Subcutaneous abdominal adipose tissue (tissue), 5 donors: ENCODE measurements around the gene ZNF674.

Experiments used
- H3K27ac ChIP-seq: one replicate; pipeline ENCODE4 v1.7.0; 2013; ENCODE audit warnings: low read depth, mild to moderate bottlenecking, inconsistent platforms, low read length, moderate library complexity
- H3K27me3 ChIP-seq, 5 donors: one replicate each; pipeline ENCODE4 v1.7.0; 2013; ENCODE audit warnings: low read length in 5 of 5, inconsistent platforms in 1 of 5; ENCODE audit not compliant: control insufficient read depth in 5 of 5, insufficient read depth in 4 of 5
- H3K36me3 ChIP-seq, 5 donors: one replicate each; pipeline ENCODE4 v1.7.0; 2013; ENCODE audit warnings: low read length in 5 of 5; ENCODE audit not compliant: control insufficient read depth in 5 of 5, insufficient read depth in 5 of 5
- H3K4me1 ChIP-seq, 5 donors: one replicate each; pipeline ENCODE4 v1.7.0; 2013; ENCODE audit warnings: low read length in 5 of 5, mild to moderate bottlenecking in 3 of 5, moderate library complexity in 1 of 5; ENCODE audit not compliant: control insufficient read depth in 5 of 5, insufficient read depth in 5 of 5
- H3K4me3 ChIP-seq, 5 donors: one replicate each; pipeline ENCODE4 v1.7.0; 2013; ENCODE audit warnings: low read length in 5 of 5, low read depth in 1 of 5
- H3K9ac ChIP-seq, 5 donors: one replicate each; pipeline ENCODE4 v1.7.0; 2013; ENCODE audit warnings: low read length in 5 of 5, mild to moderate bottlenecking in 4 of 5, moderate library complexity in 3 of 5
- H3K9me3 ChIP-seq, 5 donors: one replicate each; pipeline ENCODE4 v1.7.0; 2013; ENCODE audit warnings: low read length in 5 of 5; ENCODE audit not compliant: control insufficient read depth in 5 of 5
- donor health status: healthy.
- donor health status: healthy.
- donor health status: healthy.
- donor health status: healthy.
- donor health status: healthy.

Gene ZNF674

GRCh38 chrX:46545111-46546005, at the start of gene ZNF674:
Gene ZNF674 (minus strand): TSS chrX:46545421. CDS start chrX:46542087, 3,334 bp downstream.
- H3K27me3 ChIP-seq = peaks cover 0 to 6% (median 0%) of the 10 kb centered on the region in 5 donors
- peaks cover 0 to 22% (median 10%) of the 10 kb centered on the region in 5 donors for H3K4me1 ChIP-seq
- H3K27ac ChIP-seq = peak within 1 kb of the TSS; percentile 95
- no peaks in the 10 kb centered on the region for H3K36me3 ChIP-seq
- H3K9ac ChIP-seq = peak within 1 kb of the TSS; percentile 68 to 97 (median 92)
- peak within 1 kb of the TSS; percentile 70 to 84 (median 82) for H3K4me3 ChIP-seq
- no peaks in the 10 kb centered on the region for H3K9me3 ChIP-seq

GRCh38 chrX:46589977-46590723, 44.9 kb upstream of the ZNF674 start:
- Histone ChIP-seq H3K27me3 (peaks cover 0 to 2% (median 0%) of the 10 kb centered on the region in 5 donors), H3K4me1 (peaks cover 2 to 35% (median 21%) of the 10 kb centered on the region in 5 donors), H3K36me3 (no peaks in the 10 kb centered on the region), H3K9me3 (no peaks in the 10 kb centered on the region), H3K9ac (no peak overlapping the region), H3K4me3 (no peak overlapping the region), H3K27ac (no peak overlapping the region)

- peaks cover 0 to 2% (median 0%) of the 10 kb centered on the region in 5 donors for H3K27me3 ChIP-seq
- H3K9me3 ChIP-seq = no peaks in the 10 kb centered on the region
- peaks cover 2 to 47% (median 24%) of the 10 kb centered on the region in 5 donors for H3K4me1 ChIP-seq
These were observed 43.0 kb upstream of the ZNF674 start for GRCh38 chrX:46588263-46588662.

GRCh38 chrX:46587753-46588171, 42.5 kb upstream of the ZNF674 start:
- H3K4me3 ChIP-seq = peak overlapping the region in 2 of 5 donors; percentile 7 to 12
- no peak overlapping the region for H3K9ac ChIP-seq
- H3K27me3 ChIP-seq = peaks cover 0 to 2% (median 0%) of the 10 kb centered on the region in 5 donors
- H3K36me3 ChIP-seq = no peaks in the 10 kb centered on the region
- peak overlapping the region; percentile 19 for H3K27ac ChIP-seq
- peaks cover 2 to 49% (median 27%) of the 10 kb centered on the region in 5 donors for H3K4me1 ChIP-seq
- no peaks in the 10 kb centered on the region for H3K9me3 ChIP-seq

More at GRCh38 chrX:46588263-46588662, 43.0 kb upstream of the ZNF674 start:
- H3K9ac ChIP-seq = no peak overlapping the region
- peak overlapping the region in 1 of 5 donors; percentile 34 for H3K4me3 ChIP-seq
- no peaks in the 10 kb centered on the region for H3K36me3 ChIP-seq
- peak overlapping the region; percentile 19 for H3K27ac ChIP-seq

GRCh38 chrX:46587158-46587557, 41.9 kb upstream of the ZNF674 start:
- peak overlapping the region; percentile 19 for H3K27ac ChIP-seq
- no peaks in the 10 kb centered on the region for H3K36me3 ChIP-seq
- no peaks in the 10 kb centered on the region for H3K9me3 ChIP-seq
- H3K4me3 ChIP-seq = no peak overlapping the region
- H3K4me1 ChIP-seq = peaks cover 2 to 54% (median 27%) of the 10 kb centered on the region in 5 donors
- peaks cover 0 to 2% (median 0%) of the 10 kb centered on the region in 5 donors for H3K27me3 ChIP-seq
- H3K9ac ChIP-seq = no peak overlapping the region

GRCh38 chrX:46584736-46585135, 39.5 kb upstream of the ZNF674 start:
- no peak overlapping the region for H3K9ac ChIP-seq
- peaks cover 2 to 53% (median 24%) of the 10 kb centered on the region in 5 donors for H3K4me1 ChIP-seq
- H3K36me3 ChIP-seq = no peaks in the 10 kb centered on the region
- no peaks in the 10 kb centered on the region for H3K9me3 ChIP-seq
- H3K27ac ChIP-seq = no peak overlapping the region
- H3K4me3 ChIP-seq = no peak overlapping the region
- peaks cover 0 to 2% (median 0%) of the 10 kb centered on the region in 5 donors for H3K27me3 ChIP-seq

- Histone ChIP-seq H3K4me3 (no peak overlapping the region), H3K4me1 (peaks cover 2 to 41% (median 13%) of the 10 kb centered on the region in 5 donors), H3K9ac (no peak overlapping the region), H3K9me3 (no peaks in the 10 kb centered on the region), H3K27me3 (peaks cover 0 to 3% (median 0%) of the 10 kb centered on the region in 5 donors), H3K27ac (peak overlapping the region; percentile 11), H3K36me3 (no peaks in the 10 kb centered on the region)
These were observed 37.7 kb upstream of the ZNF674 start for GRCh38 chrX:46582966-46583365.

- Histone ChIP-seq H3K9me3 (no peaks in the 10 kb centered on the region), H3K36me3 (no peaks in the 10 kb centered on the region), H3K9ac (no peak overlapping the region), H3K4me1 (peaks cover 0 to 41% (median 12%) of the 10 kb centered on the region in 5 donors), H3K27ac (peak overlapping the region; percentile 11), H3K4me3 (no peak overlapping the region), H3K27me3 (peaks cover 0 to 4% (median 2%) of the 10 kb centered on the region in 5 donors)
These were observed 37.1 kb upstream of the ZNF674 start for GRCh38 chrX:46582325-46582724.

GRCh38 chrX:46580613-46581012, 35.4 kb upstream of the ZNF674 start:
- peaks cover 0 to 4% (median 0%) of the 10 kb centered on the region in 5 donors for H3K27me3 ChIP-seq
- no peak overlapping the region for H3K27ac ChIP-seq
- no peak overlapping the region for H3K9ac ChIP-seq
- peaks cover 0 to 45% (median 24%) of the 10 kb centered on the region in 5 donors for H3K4me1 ChIP-seq
- H3K36me3 ChIP-seq = no peaks in the 10 kb centered on the region
- H3K9me3 ChIP-seq = no peaks in the 10 kb centered on the region
- no peak overlapping the region for H3K4me3 ChIP-seq
